Esophagus muscularis mucosa (tissue), 2 donors: ENCODE results near the gene RIC1.

Source experiments
- POLR2A ChIP-seq: fragments of 450-650 bp; IDR thresholded peaks from one replicate; pipeline ENCODE4 v1.6.1; 2017; ENCODE audit warnings: antibody characterized with exemption, moderate library complexity, mild to moderate bottlenecking, low read depth
- POLR2AphosphoS5 ChIP-seq, 2 donors: sonication (generic); formaldehyde crosslinking; IDR thresholded peaks; one replicate each; pipeline ENCODE4 v1.6.1; 2017; ENCODE audit warnings: antibody characterized with exemption in 2 of 2

DNA sequence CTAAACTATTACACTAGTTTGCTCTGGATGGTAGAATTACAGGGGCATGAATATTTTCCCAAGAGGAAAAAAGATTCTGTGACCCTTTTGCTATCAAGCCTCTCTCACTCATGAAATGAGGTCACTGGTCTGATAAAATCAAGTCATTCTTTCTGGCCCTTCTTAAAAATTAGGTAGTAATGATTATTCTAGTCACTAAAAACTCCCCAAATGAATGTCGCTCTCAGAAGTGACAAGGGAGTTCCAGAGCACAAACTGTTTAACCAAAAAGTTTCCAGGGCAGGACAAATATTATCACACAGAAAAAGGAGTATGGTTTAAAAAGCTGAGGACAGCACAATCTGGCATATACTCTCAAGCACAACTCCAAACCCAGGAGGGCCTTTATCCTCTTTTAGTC lies 191.5 kb downstream of the RIC1 start:
- TF ChIP-seq POLR2AphosphoS5 (IDR thresholded peaks at IDR 0.05) (no peak), POLR2A (no peak)
